ENCODE results near the gene TMED9.
A peak's percentile ranks its signal among the peaks of the same experiment; 100 is the strongest.
"Not testable (repeated sequence)": the region's sequence is repeated elsewhere in the genome, so short reads cannot be mapped to it uniquely, and the experiment has no call there.

The TMED9 gene

GRCh38 chr5:177592010-177592834 is at the start of gene TMED9:
Gene TMED9 (plus strand): TSS chr5:177592203. CDS start chr5:177592215, 12 bp downstream.
- DNase-seq: peak; percentile 23 to 91 (median 73)

GRCh38 chr5:177542816-177543465 is 49.1 kb upstream of the TMED9 start:
- DNase-seq: no peak

GRCh38 chr5:177545487-177546257 is 46.3 kb upstream of the TMED9 start:
- peak in 1 of 56 donors; percentile 58 for DNase-seq

GRCh38 chr5:177546258-177546741 is 45.7 kb upstream of the TMED9 start:
- DNase-seq: peak in 14 of 56 donors; percentile 6 to 69 (median 34)

GRCh38 chr5:177547736-177548135 is 44.3 kb upstream of the TMED9 start:
- no peak for DNase-seq

- no peak for DNase-seq
Measured at GRCh38 chr5:177548495-177548894, 43.5 kb upstream of the TMED9 start.

- DNase-seq: no peak
Measured at GRCh38 chr5:177550122-177550521, 41.9 kb upstream of the TMED9 start.

GRCh38 chr5:177552839-177553455 is 39.1 kb upstream of the TMED9 start:
- DNase-seq: peak in 12 of 56 donors; percentile 7 to 28 (median 22)

- DNase-seq: peak in 22 of 56 donors; percentile 12 to 72 (median 42)
Measured at GRCh38 chr5:177553671-177554429, 38.2 kb upstream of the TMED9 start.

- DNase-seq: peak; percentile 19 to 95 (median 88)
Measured at GRCh38 chr5:177554474-177555111, 37.4 kb upstream of the TMED9 start, which contains the start of gene FAM193B. Gene FAM193B (minus strand): TSS chr5:177554563. CDS start chr5:177554458, 105 bp downstream.

- DNase-seq: no peak
Measured at GRCh38 chr5:177555228-177555627, 36.8 kb upstream of the TMED9 start.

- DNase-seq: no peak
Measured at GRCh38 chr5:177555665-177556064, 36.3 kb upstream of the TMED9 start.

GRCh38 chr5:177557041-177557647 is 34.9 kb upstream of the TMED9 start:
- no peak for DNase-seq

GRCh38 chr5:177557796-177558195 is 34.2 kb upstream of the TMED9 start:
- no peak for DNase-seq

GRCh38 chr5:177559446-177559941 is 32.5 kb upstream of the TMED9 start:
- not testable (repeated sequence) for DNase-seq

- no peak for DNase-seq
Measured at GRCh38 chr5:177565046-177565445, 27.0 kb upstream of the TMED9 start.

- DNase-seq: no peak
Measured at GRCh38 chr5:177568326-177568725, 23.7 kb upstream of the TMED9 start.

GRCh38 chr5:177569894-177570293 is 22.1 kb upstream of the TMED9 start:
- no peak for DNase-seq

- DNase-seq: no peak
Measured at GRCh38 chr5:177575488-177575887, 16.5 kb upstream of the TMED9 start.
